IMR-90 (cell line): Measurements from ENCODE around the gene VIT. TPM values are rescaled to one million over a fixed set of nuclear protein-coding genes. Genes with fewer than 3 reads are reported as not detected.

ENCODE experiments used
- ATAC-seq: fragments of 200-7000 bp; cut with Tn5 transposase; 2 replicates; pipeline ENCODE4 v1.9.1; 2020; ENCODE audit warnings: low read depth, mild to moderate bottlenecking, moderate library complexity
- BruUV-seq: library from RNA; stranded (reverse); fragments of 400-500 nt; replicated peaks from 2 replicates; lab custom pipeline; 2021; lab: Mats Ljungman, UMichigan
- CTCF ChIA-PET: fragments of 300-600 bp; formaldehyde crosslinking; extraction: SDS; loops from one replicate; lab custom pipeline; 2021; ENCODE audit warnings: antibody characterized with exemption; lab: Yijun Ruan, JAX
- POLR2A ChIA-PET: fragments of 300-600 bp; sonication (Branson Sonifier 250); formaldehyde crosslinking; loops from one replicate; lab custom pipeline; 2022; ENCODE audit warnings: antibody characterized with exemption; ENCODE audit not compliant: unreplicated experiment; lab: Charles Lee
- DNase-seq: peaks from one replicate; pipeline ENCODE4 v3.0.0; 2013
- H2AFZ ChIP-seq: replicated peaks from 2 replicates; pipeline ENCODE3; 2013; ENCODE audit warnings: low read length, mild to moderate bottlenecking; ENCODE audit not compliant: poor library complexity
- H2AK5ac ChIP-seq: 2 replicates; pipeline ENCODE4 v1.6.1; 2013; ENCODE audit warnings: low read depth, low read length, inconsistent platforms
- H2AK9ac ChIP-seq: replicated peaks from 2 replicates; pipeline ENCODE3; 2013; ENCODE audit warnings: mild to moderate bottlenecking, low read depth, low read length, moderate library complexity; ENCODE audit not compliant: poor library complexity
- H2BK120ac ChIP-seq: 2 replicates; pipeline ENCODE4 v1.6.1; 2013; ENCODE audit warnings: low read depth, low read length, inconsistent platforms
- H2BK15ac ChIP-seq: 3 replicates; pipeline ENCODE4 v1.6.1; 2013; ENCODE audit warnings: low read depth, low read length, inconsistent platforms
- H2BK20ac ChIP-seq: 2 replicates; pipeline ENCODE4 v1.6.1; 2013; ENCODE audit warnings: low read depth, mild to moderate bottlenecking, inconsistent platforms, low read length, moderate library complexity
- H2BK5ac ChIP-seq: 2 replicates; pipeline ENCODE4 v1.6.1; 2013; ENCODE audit warnings: mild to moderate bottlenecking, low read depth, low read length, inconsistent platforms; ENCODE audit not compliant: poor library complexity, severe bottlenecking
- H3K14ac ChIP-seq: replicated peaks from 2 replicates; pipeline ENCODE4 v1.6.1; 2013; ENCODE audit warnings: low read depth, low read length, inconsistent platforms
- H3K18ac ChIP-seq: 2 replicates; pipeline ENCODE4 v1.6.1; 2013; ENCODE audit warnings: low read depth, low read length, control low read depth
- H3K23ac ChIP-seq: 2 replicates; pipeline ENCODE4 v1.6.1; 2013; ENCODE audit warnings: low read depth, low read length, inconsistent platforms
- H3K27ac ChIP-seq: 2 replicates; pipeline ENCODE4 v1.5.1; 2013; ENCODE audit warnings: mild to moderate bottlenecking, control low read depth, low read length; ENCODE audit not compliant: insufficient read depth
- H3K27me3 ChIP-seq: 2 replicates; pipeline ENCODE4 v1.6.1; 2013; ENCODE audit warnings: low read length; ENCODE audit not compliant: control insufficient read depth, insufficient read depth
- H3K36me3 ChIP-seq: 2 replicates; pipeline ENCODE4 v1.6.1; 2013; ENCODE audit warnings: low read length, mixed read lengths; ENCODE audit not compliant: control insufficient read depth, insufficient read depth
- H3K4ac ChIP-seq: 2 replicates; pipeline ENCODE4 v1.6.1; 2013; ENCODE audit warnings: low read depth, low read length, inconsistent platforms
- H3K4me1 ChIP-seq: 2 replicates; pipeline ENCODE4 v1.6.1; 2013; ENCODE audit warnings: low read length, mixed read lengths; ENCODE audit not compliant: control insufficient read depth, insufficient read depth
- H3K4me2 ChIP-seq: 2 replicates; pipeline ENCODE4 v1.6.1; 2013; ENCODE audit warnings: low read depth, mild to moderate bottlenecking, control low read depth, low read length, moderate library complexity
- H3K4me3 ChIP-seq: 2 replicates; pipeline ENCODE4 v1.5.1; 2013; ENCODE audit warnings: low read depth, mild to moderate bottlenecking, control low read depth, low read length, moderate library complexity; ENCODE audit not compliant: insufficient read depth
- H3K56ac ChIP-seq: 2 replicates; pipeline ENCODE4 v1.6.1; 2013; ENCODE audit warnings: low read length, inconsistent platforms; ENCODE audit not compliant: insufficient read depth; ENCODE audit errors: extremely low read depth
- H3K79me1 ChIP-seq, 2 experiments: 2 replicates each; pipeline ENCODE4 v1.6.1; 2013; ENCODE audit warnings: low read length in 2 of 2, inconsistent platforms in 1 of 2, low read depth in 1 of 2
- H3K9ac ChIP-seq: 2 replicates; pipeline ENCODE4 v1.6.1; 2013; ENCODE audit warnings: low read depth, low read length, control low read depth
- H3K9me1 ChIP-seq: 2 replicates; pipeline ENCODE4 v1.6.1; 2013; ENCODE audit warnings: low read length, inconsistent platforms; ENCODE audit not compliant: insufficient read depth
- H3K9me3 ChIP-seq: 2 replicates; pipeline ENCODE4 v1.6.1; 2013; ENCODE audit warnings: low read length; ENCODE audit not compliant: control insufficient read depth, insufficient read depth
- H4K20me1 ChIP-seq: 2 replicates; pipeline ENCODE4 v1.6.1; 2013; ENCODE audit warnings: low read length, inconsistent platforms; ENCODE audit not compliant: insufficient read depth
- H4K5ac ChIP-seq: 2 replicates; pipeline ENCODE4 v1.6.1; 2013; ENCODE audit warnings: mild to moderate bottlenecking, low read depth, low read length, control low read depth
- H4K8ac ChIP-seq, 2 experiments: 2 replicates each; pipeline ENCODE4 v1.6.1; 2013; ENCODE audit warnings: low read depth in 2 of 2, low read length in 2 of 2, control low read depth in 1 of 2, inconsistent platforms in 1 of 2
- H4K91ac ChIP-seq: 2 replicates; pipeline ENCODE4 v1.6.1; 2013; ENCODE audit warnings: low read depth, low read length, inconsistent platforms; ENCODE audit not compliant: insufficient read depth
- BHLHE40 ChIP-seq: fragments of 150-350 bp; IDR thresholded peaks from 2 replicates; pipeline ENCODE4 v1.6.1; 2016; ENCODE audit warnings: mild to moderate bottlenecking, low read depth, low read length
- CHD1 ChIP-seq: IDR thresholded peaks from 2 replicates; pipeline ENCODE4 v1.6.1; 2012; ENCODE audit warnings: low read depth, low read length, improper control_type of control experiment
- CTCF ChIP-seq: conservative IDR thresholded peaks from 2 replicates; pipeline ENCODE4 v1.5.1; 2012; ENCODE audit warnings: mild to moderate bottlenecking, low read depth, low read length, improper control_type of control experiment
- FOS ChIP-seq: fragments of 150-350 bp; IDR thresholded peaks from 2 replicates; pipeline ENCODE4 v1.6.1; 2016; ENCODE audit warnings: low read depth, low read length
- MAZ ChIP-seq: IDR thresholded peaks from 2 replicates; pipeline ENCODE4 v1.6.1; 2012; ENCODE audit warnings: low read depth, mild to moderate bottlenecking, low read length, improper control_type of control experiment, moderate library complexity, borderline replicate concordance
- NFE2L2 ChIP-seq: fragments of 150-350 bp; IDR thresholded peaks from 2 replicates; pipeline ENCODE4 v1.6.1; 2016; ENCODE audit warnings: low read depth, mild to moderate bottlenecking, low read length
- RCOR1 ChIP-seq: IDR thresholded peaks from 2 replicates; pipeline ENCODE4 v1.6.1; 2012; ENCODE audit warnings: mild to moderate bottlenecking, low read length, improper control_type of control experiment; ENCODE audit not compliant: insufficient replicate concordance
- WGBS, 2 experiments: methylation state at CpG; one replicate each; pipeline versions ENCODE4 v1.1.5 to v1.1.7; 2013; ENCODE audit warnings: missing lambda C conversion rate in 2 of 2; ENCODE audit not compliant: insufficient read length in 1 of 2; ENCODE audit errors: extremely low coverage in 2 of 2; 5-methylcytosine and 5-hydroxymethylcytosine counted together
- dilution Hi-C: fragments of 300-500 bp; cut with HindIII; formaldehyde crosslinking; loops from one replicate; pipeline ENCODE4 v1.14.3; 2018; ENCODE audit warnings: low sequenced_read_pairs; ENCODE audit not compliant: unreplicated experiment
- in situ Hi-C: fragments of 300-500 bp; cut with MboI; formaldehyde crosslinking; loops from 3 replicates; pipeline ENCODE4 v1.14.3; 2019; ENCODE audit warnings: low sequenced_read_pairs, inconsistent platforms, mixed read lengths
- intact Hi-C: fragments of 100-400 bp; cut with micrococcal nuclease; formaldehyde crosslinking; loops from 2 replicates; pipeline ENCODE4 v1.10.0; 2022
- polyA plus RNA-seq, 3 experiments: library from polyadenylated mRNA; depleted of rRNA; stranded (reverse); fragments of >200 nt; gene quantifications; 2 replicates each; pipeline ENCODE4 v1.2.3, GENCODE V29; 2012; ENCODE audit warnings: low replicate concordance in 1 of 3
- total RNA-seq: library from RNA; depleted of rRNA; stranded (reverse); fragments of >200 nt; gene quantifications from 2 replicates; pipeline ENCODE4 v1.2.3, GENCODE V29; 2012
- TF ChIP-seq, protein P1 (sequence below): fragments of 150-350 bp; IDR thresholded peaks from 2 replicates; pipeline ENCODE4 v1.6.1; 2016; ENCODE audit warnings: low read depth, mild to moderate bottlenecking, low read length, moderate library complexity, borderline replicate concordance

Gene VIT
- total and polyA plus RNA-seq, 2 of the 4 experiments (the other 2 are of a cell fraction), result under 0.01 TPM; not detected in 1

DNA sequence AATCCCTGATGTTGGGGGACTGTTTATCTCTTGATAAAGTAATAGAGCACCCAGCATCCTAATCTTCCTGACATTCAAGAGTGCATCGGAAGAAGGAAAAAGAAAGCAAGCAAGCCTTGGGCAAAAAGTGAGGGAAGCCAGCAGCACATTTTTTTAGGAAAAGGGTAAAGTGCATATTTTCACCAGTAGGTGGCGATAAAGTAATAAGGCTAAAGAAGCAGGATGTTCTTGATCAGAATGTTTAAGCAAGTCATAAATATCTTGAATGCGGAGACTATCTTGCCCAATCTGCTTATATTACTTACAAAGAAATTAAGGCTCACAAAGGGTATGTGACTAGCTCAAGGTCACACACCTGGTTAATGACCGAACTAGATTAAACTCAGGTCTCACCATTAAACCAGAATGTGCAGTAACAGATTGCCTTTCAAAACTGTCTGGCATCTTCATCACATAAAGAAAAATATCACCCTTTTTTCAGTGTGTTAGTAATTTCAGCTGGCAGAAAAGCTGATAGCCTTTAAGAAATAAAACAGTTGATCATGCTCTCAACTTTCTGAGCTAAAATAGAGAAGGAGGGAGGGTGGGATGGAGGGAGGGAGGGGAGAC is 83.8 kb downstream of the VIT start (continued):
- TF ChIP-seq CTCF, result peak; percentile 84

DNA sequence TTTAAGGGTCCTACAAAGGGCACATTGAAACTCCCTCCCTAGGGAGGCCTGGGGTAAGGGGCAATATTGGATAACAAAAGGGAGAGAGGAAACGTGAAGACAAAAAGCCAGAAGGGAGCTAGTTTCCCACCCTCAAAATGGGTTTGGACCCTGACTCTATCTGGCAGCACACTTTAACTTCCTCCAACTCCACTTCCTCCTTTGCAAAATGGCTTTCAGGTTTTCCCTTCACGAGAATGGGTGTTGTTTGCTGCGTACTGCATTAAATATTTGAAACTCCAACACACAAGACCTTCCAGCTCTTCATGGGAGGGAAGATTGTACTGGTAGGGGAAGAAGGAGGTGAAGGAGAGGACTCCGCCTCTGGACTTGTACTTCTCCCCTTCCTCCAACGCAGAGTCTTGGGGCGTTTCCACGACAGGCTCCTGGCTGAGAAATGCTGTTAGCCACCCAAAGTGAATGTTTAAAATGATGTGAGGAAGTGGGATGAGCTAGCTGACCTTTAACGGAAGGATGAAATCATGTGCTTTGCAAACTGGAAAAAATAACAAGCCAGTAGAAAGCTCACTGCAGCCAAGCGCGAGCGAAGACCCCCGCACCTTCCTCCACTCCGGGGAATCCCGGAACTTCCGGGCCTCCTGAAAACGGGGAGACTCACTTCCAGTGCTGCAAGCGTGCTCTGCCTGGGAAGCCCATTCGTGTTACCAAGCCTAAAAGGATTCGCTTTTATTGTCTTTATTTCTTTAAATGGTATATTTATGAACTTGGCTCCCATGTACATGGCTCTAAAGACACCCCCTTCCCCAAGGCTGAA is 85.6 kb downstream of the VIT start:
- in situ Hi-C loops, result loop anchor here (5.0 to 10.0 kb wide), 3 partner anchors 133 to 430 kb away; no protein-coding TSS in a partner anchor
- no peak overlapping the region for H3K18ac ChIP-seq
- intact Hi-C loops, result loop anchor here (5.0 to 10.0 kb wide), 2 partner anchors 135 to 267 kb away; no protein-coding TSS in a partner anchor
- H2BK20ac ChIP-seq, result no peak overlapping the region
- no peak overlapping the region for H4K91ac ChIP-seq
- H3K9ac ChIP-seq, result no peak overlapping the region
- H3K4me3 ChIP-seq, result no peak overlapping the region
- H3K4me2 ChIP-seq, result no peak overlapping the region
- CTCF ChIA-PET, result interaction anchor here (0.6 kb wide), 1 partner anchor 29 kb away, joined by 3 read pairs; no protein-coding TSS in a partner anchor
- H3K4me1 ChIP-seq, result no peaks in the 10 kb centered on the region
- H3K23ac ChIP-seq, result no peak overlapping the region
- H3K36me3 ChIP-seq, result no peaks in the 10 kb centered on the region
- H3K27me3 ChIP-seq, result peaks cover 20% of the 10 kb centered on the region
- no TSS peak for BruUV-seq
- no peak overlapping the region for H3K27ac ChIP-seq
- H2BK5ac ChIP-seq, result no peak overlapping the region
- peak overlapping the region; percentile 20 for H2AK9ac ChIP-seq
- H2AFZ ChIP-seq, result peak overlapping the region; percentile 0
- no peaks in the 10 kb centered on the region for H3K9me1 ChIP-seq
- H4K5ac ChIP-seq, result no peak overlapping the region
- H2BK120ac ChIP-seq, result no peak overlapping the region
- dilution Hi-C loops, result no loop called here
- no peak overlapping the region for H2AK5ac ChIP-seq
- H2BK15ac ChIP-seq, result no peak overlapping the region
- no peak overlapping the region for H3K4ac ChIP-seq
- WGBS, 2 experiments, result 88% methylated on average over 5 of the region's 19 CpGs; no CpG with 5 or more reads in 1 of the 2 experiments
- no peak overlapping the region for H3K14ac ChIP-seq
- no peak overlapping the region for H4K8ac ChIP-seq
- H3K56ac ChIP-seq, result no peak overlapping the region
- no peaks in the 10 kb centered on the region for H3K9me3 ChIP-seq
- H3K79me1 ChIP-seq, result no peaks in the 10 kb centered on the region
- DNase-seq (no peak), ATAC-seq (no peak)
- H4K20me1 ChIP-seq, result no peaks in the 10 kb centered on the region
- POLR2A ChIA-PET, result no interaction called here
- TF ChIP-seq NFE2L2, result no peak
- TF ChIP-seq CHD1, result no peak
- no peak for TF ChIP-seq BHLHE40
- TF ChIP-seq FOS, result no peak
- TF ChIP-seq CTCF, result no peak
- TF ChIP-seq, protein P1, sequence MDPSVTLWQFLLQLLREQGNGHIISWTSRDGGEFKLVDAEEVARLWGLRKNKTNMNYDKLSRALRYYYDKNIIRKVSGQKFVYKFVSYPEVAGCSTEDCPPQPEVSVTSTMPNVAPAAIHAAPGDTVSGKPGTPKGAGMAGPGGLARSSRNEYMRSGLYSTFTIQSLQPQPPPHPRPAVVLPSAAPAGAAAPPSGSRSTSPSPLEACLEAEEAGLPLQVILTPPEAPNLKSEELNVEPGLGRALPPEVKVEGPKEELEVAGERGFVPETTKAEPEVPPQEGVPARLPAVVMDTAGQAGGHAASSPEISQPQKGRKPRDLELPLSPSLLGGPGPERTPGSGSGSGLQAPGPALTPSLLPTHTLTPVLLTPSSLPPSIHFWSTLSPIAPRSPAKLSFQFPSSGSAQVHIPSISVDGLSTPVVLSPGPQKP, result no peak
- TF ChIP-seq RCOR1, result no peak
- no peak for TF ChIP-seq MAZ
